ENCODE measurements around the gene FIGNL2. TPM values are rescaled to one million over a fixed set of nuclear protein-coding genes. Genes with fewer than 3 reads are reported as not detected.

FIGNL2 gene
- total and polyA plus RNA-seq, 2 of the 4 experiments (the other 2 are of a cell fraction), result under 0.01 to 0.12 TPM

DNA sequence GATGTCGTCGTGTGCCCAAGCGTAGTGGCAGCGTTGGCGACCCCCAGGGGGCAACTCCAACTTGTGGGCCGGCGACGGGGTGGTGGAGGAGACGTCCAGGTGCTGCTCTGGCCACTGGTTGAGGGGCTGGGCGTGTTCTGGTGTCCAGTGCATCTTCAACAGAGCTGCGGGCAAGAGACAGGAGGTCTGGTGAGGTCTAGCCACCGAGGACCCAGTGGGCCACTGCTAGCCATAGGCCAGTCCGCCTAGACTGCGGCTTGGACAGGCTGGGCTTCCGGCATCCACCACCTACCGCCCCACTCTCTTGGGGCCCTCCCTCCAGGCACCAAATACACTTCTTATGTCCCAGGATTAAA lies 26.3 kb downstream of the FIGNL2 start:
- TF ChIP-seq, protein P1, sequence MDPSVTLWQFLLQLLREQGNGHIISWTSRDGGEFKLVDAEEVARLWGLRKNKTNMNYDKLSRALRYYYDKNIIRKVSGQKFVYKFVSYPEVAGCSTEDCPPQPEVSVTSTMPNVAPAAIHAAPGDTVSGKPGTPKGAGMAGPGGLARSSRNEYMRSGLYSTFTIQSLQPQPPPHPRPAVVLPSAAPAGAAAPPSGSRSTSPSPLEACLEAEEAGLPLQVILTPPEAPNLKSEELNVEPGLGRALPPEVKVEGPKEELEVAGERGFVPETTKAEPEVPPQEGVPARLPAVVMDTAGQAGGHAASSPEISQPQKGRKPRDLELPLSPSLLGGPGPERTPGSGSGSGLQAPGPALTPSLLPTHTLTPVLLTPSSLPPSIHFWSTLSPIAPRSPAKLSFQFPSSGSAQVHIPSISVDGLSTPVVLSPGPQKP (IDR thresholded peaks at IDR 0.05; ENCODE audit: borderline replicate concordance, low read depth, low read length), result no peak
- no peak for TF ChIP-seq NFE2L2 (IDR thresholded peaks at IDR 0.05; ENCODE audit: low read depth, low read length)
- no peak for TF ChIP-seq BHLHE40 (IDR thresholded peaks at IDR 0.05; ENCODE audit: low read depth, low read length)
- no peak for TF ChIP-seq FOS (IDR thresholded peaks at IDR 0.05; ENCODE audit: low read depth, low read length)
- ChIA-PET POLR2A (ENCODE audit: unreplicated experiment) (no interaction called here), CTCF (no interaction called here)
- WGBS, 2 experiments (ENCODE audit: extremely low coverage in 2 of 2, insufficient read length in 1 of 2), result 87% methylated on average over 10 of the region's 16 CpGs; no CpG with 5 or more reads in 1 of the 2 experiments
- Histone ChIP-seq H2BK120ac (ENCODE audit: low read depth, low read length) (no peak overlapping the region), H2AK5ac (ENCODE audit: low read depth, low read length) (no peak overlapping the region), H4K91ac (ENCODE audit: insufficient read depth, low read depth, low read length) (no peak overlapping the region), H3K56ac (ENCODE audit: extremely low read depth, insufficient read depth, low read length) (no peak overlapping the region), H3K9me1 (ENCODE audit: insufficient read depth, low read length) (no peaks in the 10 kb centered on the region), H3K4me1 (ENCODE audit: control insufficient read depth, insufficient read depth, low read length) (peaks cover 9% of the 10 kb centered on the region; the same call in 1 of the 2 replicates), H2AK9ac (replicated peaks; ENCODE audit: low read depth, low read length, poor library complexity) (peak overlapping the region; percentile 79), H3K27me3 (ENCODE audit: control insufficient read depth, insufficient read depth, low read length) (no peaks in the 10 kb centered on the region; the same call in 1 of the 2 replicates), H3K4me3 (ENCODE audit: insufficient read depth, low read depth, low read length) (no peak overlapping the region), H3K9me3 (ENCODE audit: control insufficient read depth, insufficient read depth, low read length) (no peaks in the 10 kb centered on the region), H4K5ac (ENCODE audit: low read depth, low read length) (no peak overlapping the region), H3K4me2 (ENCODE audit: low read depth, low read length) (0 out of 2 replicates have a peak overlapping the region, but pooled peaks have one; percentile 3), H2BK15ac (ENCODE audit: low read depth, low read length) (no peak overlapping the region), H2AFZ (replicated peaks; ENCODE audit: low read length, poor library complexity) (no peak overlapping the region), H3K9ac (ENCODE audit: low read depth, low read length) (no peak overlapping the region), H3K36me3 (ENCODE audit: control insufficient read depth, insufficient read depth, low read length) (no peaks in the 10 kb centered on the region), H3K14ac (replicated peaks; ENCODE audit: low read depth, low read length) (no peak overlapping the region), H3K18ac (ENCODE audit: low read depth, low read length) (no peak overlapping the region), H3K4ac (ENCODE audit: low read depth, low read length) (no peak overlapping the region), H3K27ac (ENCODE audit: insufficient read depth, low read length) (no peak overlapping the region), H2BK20ac (ENCODE audit: low read depth, low read length) (no peak overlapping the region), H4K20me1 (ENCODE audit: insufficient read depth, low read length) (no peaks in the 10 kb centered on the region), H2BK5ac (ENCODE audit: low read depth, low read length, poor library complexity, severe bottlenecking) (no peak overlapping the region), H3K79me1 (ENCODE audit: low read depth in 1 of 2, low read length in 2 of 2) (0 out of 4 replicates have a peak, but pooled peaks cover 0 to 2% of the 10 kb centered on the region in 2 experiments), H3K23ac (ENCODE audit: low read depth, low read length) (no peak overlapping the region), H4K8ac (ENCODE audit: low read depth in 2 of 2, low read length in 2 of 2) (no peak overlapping the region)
- BruUV-seq (replicated peaks), result no TSS peak
- dilution Hi-C loops (cut with HindIII; ENCODE audit: low sequenced_read_pairs, unreplicated experiment), result no loop called here
- DNase-seq (no peak), ATAC-seq (ENCODE audit: low read depth) (no peak)
- intact Hi-C loops (cut with micrococcal nuclease), result loop anchor here (5.0 kb wide), 1 partner anchor 160 kb away; no protein-coding TSS in a partner anchor
- in situ Hi-C loops (cut with MboI; ENCODE audit: low sequenced_read_pairs), result loop anchor here (5.0 kb wide), 1 partner anchor 400 kb away; the partner anchor contains the start of gene SLC4A8

Data from IMR-90 (cell line).